ENCODE measurements around the gene FGF8.

GRCh38 chr10:101816913-101817336 lies 41.0 kb upstream of the FGF8 start:
- TF ChIP-seq, protein P1, sequence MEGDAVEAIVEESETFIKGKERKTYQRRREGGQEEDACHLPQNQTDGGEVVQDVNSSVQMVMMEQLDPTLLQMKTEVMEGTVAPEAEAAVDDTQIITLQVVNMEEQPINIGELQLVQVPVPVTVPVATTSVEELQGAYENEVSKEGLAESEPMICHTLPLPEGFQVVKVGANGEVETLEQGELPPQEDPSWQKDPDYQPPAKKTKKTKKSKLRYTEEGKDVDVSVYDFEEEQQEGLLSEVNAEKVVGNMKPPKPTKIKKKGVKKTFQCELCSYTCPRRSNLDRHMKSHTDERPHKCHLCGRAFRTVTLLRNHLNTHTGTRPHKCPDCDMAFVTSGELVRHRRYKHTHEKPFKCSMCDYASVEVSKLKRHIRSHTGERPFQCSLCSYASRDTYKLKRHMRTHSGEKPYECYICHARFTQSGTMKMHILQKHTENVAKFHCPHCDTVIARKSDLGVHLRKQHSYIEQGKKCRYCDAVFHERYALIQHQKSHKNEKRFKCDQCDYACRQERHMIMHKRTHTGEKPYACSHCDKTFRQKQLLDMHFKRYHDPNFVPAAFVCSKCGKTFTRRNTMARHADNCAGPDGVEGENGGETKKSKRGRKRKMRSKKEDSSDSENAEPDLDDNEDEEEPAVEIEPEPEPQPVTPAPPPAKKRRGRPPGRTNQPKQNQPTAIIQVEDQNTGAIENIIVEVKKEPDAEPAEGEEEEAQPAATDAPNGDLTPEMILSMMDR (IDR thresholded peaks at IDR 0.05; ENCODE audit: low read depth, low read length): no peak
- TF ChIP-seq POLR2A (IDR thresholded peaks at IDR 0.05; ENCODE audit: extremely low read depth, insufficient read length) (no peak), MYC (IDR thresholded peaks at IDR 0.05; ENCODE audit: low read depth, low read length) (no peak)
- TF ChIP-seq, protein P2, sequence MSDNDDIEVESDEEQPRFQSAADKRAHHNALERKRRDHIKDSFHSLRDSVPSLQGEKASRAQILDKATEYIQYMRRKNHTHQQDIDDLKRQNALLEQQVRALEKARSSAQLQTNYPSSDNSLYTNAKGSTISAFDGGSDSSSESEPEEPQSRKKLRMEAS (IDR thresholded peaks at IDR 0.05; ENCODE audit: low read depth, low read length): no peak

Measured in NB4 (cell line).